GM12878 (cell line): Measurements from ENCODE around the gene SDK2. TPM values are rescaled to one million over a fixed set of nuclear protein-coding genes. Genes with fewer than 3 reads are reported as not detected.

Experiments
- ATAC-seq: fragments of 200-7000 bp; cut with Tn5 transposase; 3 replicates; pipeline ENCODE4 v1.9.1; 2020; ENCODE audit warnings: mild to moderate bottlenecking, moderate library complexity
- BruUV-seq: library from RNA; stranded (reverse); fragments of 400-500 nt; replicated peaks from 2 replicates; lab custom pipeline; 2021; lab: Mats Ljungman, UMichigan
- CTCF ChIA-PET: fragments of 300-600 bp; sonication (Branson Sonifier 250); formaldehyde crosslinking; extraction: SDS; loops from one replicate; lab custom pipeline; 2021; ENCODE audit warnings: inconsistent platforms; lab: Yijun Ruan, JAX
- POLR2A ChIA-PET: fragments of 350-600 bp; formaldehyde crosslinking; extraction: SDS; loops from one replicate; lab custom pipeline; 2021; ENCODE audit warnings: inconsistent platforms; lab: Charles Lee
- RAD21 ChIA-PET: fragments of 300-600 bp; sonication (Branson Sonifier 250); formaldehyde crosslinking; loops from one replicate; lab custom pipeline; 2023; ENCODE audit warnings: antibody characterized with exemption; ENCODE audit not compliant: unreplicated experiment; lab: Charles Lee
- SMC1A ChIA-PET: fragments of 300-600 bp; sonication (Branson Sonifier 250); formaldehyde crosslinking; loops from one replicate; lab custom pipeline; 2023; ENCODE audit not compliant: unreplicated experiment, uncharacterized antibody; lab: Charles Lee
- DNase-seq: peaks from one replicate; pipeline ENCODE4 v3.0.0-alpha.2; 2011; ENCODE audit warnings: low read depth, low spot score
- FAIRE-seq: peaks from 3 replicates; lab custom pipeline; 2011; peaks lifted over from hg19 to GRCh38; lab: Jason Lieb, UNC
- H2AFZ ChIP-seq: 2 replicates; pipeline ENCODE4 v1.6.0; 2011; ENCODE audit warnings: low read depth, low read length, control low read depth; ENCODE audit not compliant: control insufficient read depth
- H3K27ac ChIP-seq: 2 replicates; pipeline ENCODE4 v1.5.1; 2011; ENCODE audit warnings: control low read depth; ENCODE audit not compliant: control insufficient read depth, insufficient read depth
- H3K27me3 ChIP-seq, 2 experiments: replicated peaks in 1 of 2; 2 replicates each; pipeline versions ENCODE4 v1.6.0 to v1.6.1; 2011; ENCODE audit warnings: low read length in 1 of 2; ENCODE audit not compliant: control insufficient read depth in 2 of 2, insufficient read depth in 2 of 2
- H3K36me3 ChIP-seq, 2 experiments: 2 replicates each; pipeline ENCODE4 v1.5.1; 2011; ENCODE audit warnings: low read length in 1 of 2; ENCODE audit not compliant: control insufficient read depth in 2 of 2, insufficient read depth in 2 of 2
- H3K4me1 ChIP-seq: 2 replicates; pipeline ENCODE4 v1.6.1; 2011; ENCODE audit warnings: mild to moderate bottlenecking, low read length, moderate library complexity, mixed read lengths; ENCODE audit not compliant: control insufficient read depth, insufficient read depth
- H3K4me2 ChIP-seq: 2 replicates; pipeline ENCODE4 v1.6.0; 2011; ENCODE audit warnings: control low read depth; ENCODE audit not compliant: control insufficient read depth, insufficient read depth
- H3K4me3 ChIP-seq: fragments of 200-600 bp; sonication (generic); 2 replicates; pipeline ENCODE4 v1.5.1; 2016
- H3K79me2 ChIP-seq: 2 replicates; pipeline ENCODE4 v1.6.0; 2011; ENCODE audit warnings: low read length; ENCODE audit not compliant: control insufficient read depth, insufficient read depth
- H3K9ac ChIP-seq: 2 replicates; pipeline ENCODE4 v1.8.0; 2011; ENCODE audit warnings: low read length, control low read depth, mixed read lengths; ENCODE audit not compliant: control insufficient read depth, insufficient read depth
- H3K9me3 ChIP-seq: replicated peaks from 3 replicates; pipeline ENCODE4 v1.5.1; 2011; ENCODE audit warnings: mild to moderate bottlenecking, low read length; ENCODE audit not compliant: control insufficient read depth, insufficient read depth
- H4K20me1 ChIP-seq: 2 replicates; pipeline ENCODE4 v1.6.0; 2011; ENCODE audit not compliant: control insufficient read depth, insufficient read depth
- MYB ChIP-seq: fragments of 150-350 bp; IDR thresholded peaks from 2 replicates; pipeline ENCODE4 v1.6.1; 2014; ENCODE audit warnings: mild to moderate bottlenecking, low read depth, low read length, borderline replicate concordance
- NR2F1 ChIP-seq: fragments of 450-650 bp; conservative IDR thresholded peaks from 2 replicates; pipeline ENCODE4 v1.6.1; 2017; ENCODE audit warnings: mild to moderate bottlenecking
- REST ChIP-seq: IDR thresholded peaks from 2 replicates; pipeline ENCODE4 v1.6.1; 2012; ENCODE audit warnings: mild to moderate bottlenecking, low read depth, low read length
- ZNF384 ChIP-seq: IDR thresholded peaks from 2 replicates; pipeline ENCODE4 v1.6.1; 2012; ENCODE audit warnings: low read depth, mild to moderate bottlenecking, low read length, improper control_type of control experiment, borderline replicate concordance
- WGBS: methylation state at CpG from one replicate; pipeline ENCODE4 v1.1.6; 2016; ENCODE audit warnings: low lambda C conversion rate; ENCODE audit not compliant: insufficient replicate concordance, insufficient coverage; ENCODE audit errors: missing lambda C conversion rate; 5-methylcytosine and 5-hydroxymethylcytosine counted together
- in situ Hi-C: fragments of 300-500 bp; cut with MboI; formaldehyde crosslinking; loops from 9 replicates; pipeline ENCODE4 v1.14.3; 2018; ENCODE audit warnings: mixed read lengths
- intact Hi-C: fragments of 100-400 bp; cut with micrococcal nuclease; formaldehyde crosslinking; loops from one replicate; pipeline ENCODE4 v1.14.2; 2022; ENCODE audit not compliant: unreplicated experiment
- polyA plus RNA-seq, 11 experiments: library from polyadenylated mRNA; depleted of rRNA in 4 of 11; unstranded in 6 of 11; stranded (reverse) in 5 of 11; fragments of >200 nt; fragmentation: Nextera tagmentation in 4 of 11; fragmentation: Illumina TruSeq in 1 of 11; extraction: Ambion mirVana in 4 of 11; extraction: Trizol in 1 of 11; gene quantifications; 1 replicate in 1 of 11; 2 replicates in 10 of 11; pipeline versions ENCODE4 v1.2.1 to v1.2.3, GENCODE V29; 2011 to 2016; ENCODE audit warnings: inconsistent platforms in 2 of 11, missing spikeins in 2 of 11, low read depth in 1 of 11
- total RNA-seq, 4 experiments: library from RNA; depleted of rRNA in 3 of 4; stranded (reverse); fragments of >200 nt in 3 of 4; fragmentation: Illumina TruSeq in 1 of 4; extraction: Trizol in 1 of 4; gene quantifications; 2 replicates each; pipeline versions ENCODE4 v1.2.1 to v1.2.3, GENCODE V29; 2013 to 2021
- TF ChIP-seq, protein P1 (sequence below): IDR thresholded peaks from 2 replicates; pipeline ENCODE4 v1.6.1; 2011; ENCODE audit warnings: mild to moderate bottlenecking, low read depth, low read length, moderate library complexity; ENCODE audit not compliant: insufficient replicate concordance

Gene SDK2
- total and polyA plus RNA-seq, 10 of the 15 experiments (the other 5 are each of a cell fraction or from before 2014, with no cell fraction given) = 0.03 to 0.08 (median 0.03) TPM; not detected in 7

- DNase-seq = no peak
- no TSS peak for BruUV-seq
These were observed 137.5 kb downstream of the SDK2 start for GRCh38 chr17:73506470-73507435.

More at GRCh38 chr17:73506470-73507435, 137.5 kb downstream of the SDK2 start:
- 20% methylated on average over 9 of the region's 9 CpGs for WGBS
- no peak overlapping the region for H3K27ac ChIP-seq
- no peak overlapping the region for H2AFZ ChIP-seq
- TF ChIP-seq REST (no peak), ZNF384 (no peak), MYB (no peak), NR2F1 (no peak)
- TF ChIP-seq, protein P1, sequence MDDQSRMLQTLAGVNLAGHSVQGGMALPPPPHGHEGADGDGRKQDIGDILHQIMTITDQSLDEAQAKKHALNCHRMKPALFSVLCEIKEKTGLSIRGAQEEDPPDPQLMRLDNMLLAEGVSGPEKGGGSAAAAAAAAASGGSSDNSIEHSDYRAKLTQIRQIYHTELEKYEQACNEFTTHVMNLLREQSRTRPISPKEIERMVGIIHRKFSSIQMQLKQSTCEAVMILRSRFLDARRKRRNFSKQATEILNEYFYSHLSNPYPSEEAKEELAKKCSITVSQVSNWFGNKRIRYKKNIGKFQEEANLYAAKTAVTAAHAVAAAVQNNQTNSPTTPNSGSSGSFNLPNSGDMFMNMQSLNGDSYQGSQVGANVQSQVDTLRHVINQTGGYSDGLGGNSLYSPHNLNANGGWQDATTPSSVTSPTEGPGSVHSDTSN = no peak
- intact Hi-C loops = no loop called here
- no peak overlapping the region for H3K4me2 ChIP-seq
- FAIRE-seq (no peak), ATAC-seq (no peak)
- POLR2A ChIA-PET = no interaction called here
- CTCF ChIA-PET = no interaction called here
- in situ Hi-C loops = no loop called here
- SMC1A ChIA-PET = no interaction called here
- H3K9ac ChIP-seq = no peak overlapping the region
- no peaks in the 10 kb centered on the region for H3K79me2 ChIP-seq
- RAD21 ChIA-PET = no interaction called here
- no peaks in the 10 kb centered on the region for H4K20me1 ChIP-seq
- H3K4me3 ChIP-seq = no peak overlapping the region
- H3K27me3 ChIP-seq = no peaks in the 10 kb centered on the region; a peak in 1 of 4 replicates
- no peaks in the 10 kb centered on the region for H3K9me3 ChIP-seq
- H3K4me1 ChIP-seq = no peaks in the 10 kb centered on the region
- no peaks in the 10 kb centered on the region for H3K36me3 ChIP-seq
